Astrocyte of the hippocampus (primary cell): ENCODE results near the gene SCG5.

Source experiments
- DNase-seq: peaks from one replicate; pipeline ENCODE4 v3.0.0; 2011; ENCODE audit warnings: low read depth, low spot score

The SCG5 gene

DNA sequence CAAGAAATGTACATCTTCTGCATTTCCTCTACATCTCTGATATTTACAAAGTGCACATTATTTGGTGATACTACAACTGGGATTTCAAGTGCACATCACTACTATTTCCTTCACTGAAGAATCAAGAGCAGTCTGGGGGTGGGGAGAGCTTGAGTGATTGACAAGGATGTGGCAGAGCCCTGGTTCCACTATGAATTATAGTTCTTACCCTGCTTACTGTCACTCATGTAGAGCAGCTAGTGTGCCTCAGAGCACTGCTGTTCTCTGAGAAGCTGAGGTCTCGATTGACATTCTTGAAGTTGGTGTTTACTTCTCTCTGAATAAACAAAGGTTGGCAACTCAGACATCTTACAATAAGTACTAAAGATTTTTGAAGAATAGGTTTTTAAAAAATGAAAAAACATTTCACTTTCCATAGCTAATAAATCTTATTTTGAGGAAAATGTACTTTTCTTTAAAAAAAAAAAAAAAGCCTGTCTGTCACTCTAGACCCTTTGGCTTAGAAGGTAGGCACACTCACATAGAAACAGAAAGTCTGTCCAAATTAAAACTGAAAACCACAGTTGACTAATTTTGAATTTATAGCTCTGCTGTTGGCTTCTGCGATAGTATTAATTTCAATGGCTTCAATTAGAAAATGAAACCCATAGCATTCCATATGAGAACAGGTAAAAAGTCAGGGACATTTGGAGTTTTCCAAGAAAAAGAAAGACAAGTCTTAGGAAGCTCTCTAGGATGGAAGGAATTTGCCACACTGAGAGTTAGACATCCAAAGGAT, 81.8 kb downstream of the SCG5 start:
- DNase-seq: no peak

GRCh38 chr15:32729700-32730395, 88.3 kb downstream of the SCG5 start:
- DNase-seq: no peak

GRCh38 chr15:32730677-32731654, 89.5 kb downstream of the SCG5 start:
- DNase-seq: peak; percentile 71

GRCh38 chr15:32732574-32733157, 91.2 kb downstream of the SCG5 start:
- DNase-seq: no peak

- DNase-seq: peak; percentile 61
These were observed 91.8 kb downstream of the SCG5 start for GRCh38 chr15:32733281-32733680.

DNA sequence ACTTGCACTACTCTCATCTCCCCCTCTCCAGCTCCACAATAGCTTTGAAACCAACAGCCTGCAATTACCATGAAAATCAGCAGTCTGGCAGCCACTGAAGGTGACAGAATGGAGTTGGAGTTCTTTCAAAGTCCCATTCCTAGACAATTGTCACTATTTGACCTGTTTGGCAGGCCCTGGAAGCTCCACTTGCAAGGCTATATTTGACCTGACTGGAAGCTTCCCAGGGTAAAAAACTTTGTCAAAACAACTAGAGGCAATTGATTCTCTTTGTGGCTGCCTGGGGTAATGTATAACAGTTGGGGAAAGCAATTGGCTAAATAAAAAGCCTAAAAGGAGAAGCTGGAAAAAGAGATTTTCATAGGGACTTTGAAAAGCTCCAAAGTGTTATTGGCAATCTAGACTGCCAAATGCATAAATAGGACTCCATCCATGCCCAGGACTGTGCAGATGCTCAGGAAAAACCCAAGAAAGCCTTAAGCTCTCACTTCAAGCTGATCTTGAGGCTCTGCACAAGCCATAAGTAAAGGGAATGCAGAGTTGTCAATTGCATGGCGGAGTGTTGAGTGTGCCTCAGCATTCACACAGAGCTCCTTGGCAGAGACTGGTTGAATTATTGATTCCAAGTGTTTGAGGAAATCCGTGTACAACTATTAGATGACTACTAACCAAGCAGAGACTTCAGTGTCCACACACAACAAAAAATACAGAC, 94.6 kb downstream of the SCG5 start:
- no peak for DNase-seq

GRCh38 chr15:32736701-32737061, 95.2 kb downstream of the SCG5 start:
- DNase-seq: no peak

- DNase-seq: no peak
These were observed 95.8 kb downstream of the SCG5 start for GRCh38 chr15:32737304-32737703.

DNA sequence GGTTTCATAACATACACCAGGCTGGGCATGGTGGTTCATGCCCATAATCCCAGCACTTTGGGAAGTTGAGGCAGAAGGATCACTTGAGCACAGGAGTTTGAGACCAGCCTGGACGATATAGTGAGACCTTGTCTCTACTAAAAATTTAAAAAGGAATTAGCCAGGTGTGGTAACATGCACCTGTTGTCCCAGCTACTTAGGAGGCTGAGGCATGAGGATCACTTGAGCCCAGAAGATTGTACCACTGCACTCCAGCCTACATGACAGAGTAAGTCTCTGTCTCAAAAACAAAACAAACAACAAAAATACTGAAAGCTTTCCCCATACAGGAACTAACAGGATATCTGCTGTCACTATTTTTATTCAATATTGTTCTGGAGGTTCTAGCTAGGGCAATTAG, 97.2 kb downstream of the SCG5 start:
- DNase-seq: no peak

DNA sequence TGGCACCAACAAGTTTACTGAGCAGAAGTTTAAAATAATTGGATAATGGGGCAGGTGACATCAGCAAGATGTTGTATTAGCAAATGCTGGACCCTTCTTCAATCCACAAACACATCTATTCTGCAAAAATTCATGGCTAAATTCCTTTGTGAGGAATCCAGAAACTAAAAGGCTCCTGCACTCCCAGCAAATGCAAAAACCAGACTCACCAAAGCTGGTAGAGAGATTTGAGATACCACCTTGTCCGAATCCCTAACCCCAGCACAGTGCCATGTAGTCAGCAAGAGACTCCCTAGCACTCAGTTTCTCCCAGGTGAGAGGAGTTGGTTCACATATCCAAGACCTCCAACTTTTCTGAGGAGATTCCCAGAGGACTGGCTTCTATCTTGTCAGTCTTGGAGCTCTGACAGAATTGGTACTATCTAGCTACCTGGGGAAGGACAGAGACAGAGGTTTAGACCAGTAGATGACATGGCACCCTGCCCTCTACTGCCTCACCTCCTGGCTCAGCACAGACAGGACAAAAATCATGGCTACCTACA, 98.1 kb downstream of the SCG5 start:
- no peak for DNase-seq

- peak; percentile 30 for DNase-seq
These were observed 102.1 kb downstream of the SCG5 start for GRCh38 chr15:32743411-32744140.

- no peak for DNase-seq
These were observed 104.8 kb downstream of the SCG5 start for GRCh38 chr15:32746116-32746857.
